Measurements from ENCODE around the gene LRRC15. TPM values are rescaled to one million over a fixed set of nuclear protein-coding genes. Genes with fewer than 3 reads are reported as not detected.

LRRC15 gene
- total and polyA plus RNA-seq, 4 experiments from 2014 or later, result not detected

- no peaks in the 10 kb centered on the region for H3K36me3 ChIP-seq (ENCODE audit: insufficient read depth, low read length)
- no peaks in the 10 kb centered on the region for H3K36me3 Mint-ChIP-seq
- no peak overlapping the region for H3K4me3 ChIP-seq (ENCODE audit: low read length in 2 of 2)
- no peaks in the 10 kb centered on the region for H3K9me3 Mint-ChIP-seq
- peaks cover 23 to 32% of the 10 kb centered on the region in 2 donors for H3K27me3 Mint-ChIP-seq
- CTCF ChIA-PET (ENCODE audit: partially characterized antibody), result no interaction called here
- H3K4me1 ChIP-seq (ENCODE audit: insufficient read depth, low read length), result no peaks in the 10 kb centered on the region
- intact Hi-C loops (cut with micrococcal nuclease), result no loop called here
- no peaks in the 10 kb centered on the region for H3K9me3 ChIP-seq (ENCODE audit: control insufficient read depth in 1 of 2, low read length in 2 of 2)
- peaks cover 5% of the 10 kb centered on the region for H3K27me3 ChIP-seq (ENCODE audit: insufficient read depth, low read length)
- H3K27ac Mint-ChIP-seq, result no peak overlapping the region
- no peak overlapping the region for H3K27ac ChIP-seq (ENCODE audit: low read depth, low read length)
- POLR2A ChIA-PET (ENCODE audit: partially characterized antibody), result no interaction called here
- no peak overlapping the region for H3K4me3 Mint-ChIP-seq
- no peak for DNase-seq
- no peaks in the 10 kb centered on the region for H3K4me1 Mint-ChIP-seq
Observed at GRCh38 chr3:194374935-194375334, 5.4 kb upstream of the LRRC15 start.

GRCh38 chr3:194373899-194374298, 4.4 kb upstream of the LRRC15 start:
- intact Hi-C loops (cut with micrococcal nuclease), result no loop called here
- Mint-ChIP-seq H3K4me3 (no peak overlapping the region), H3K4me1 (no peaks in the 10 kb centered on the region)

GRCh38 chr3:194373028-194373427, 3.5 kb upstream of the LRRC15 start:
- Histone ChIP-seq H3K27ac (ENCODE audit: low read depth, low read length) (no peak overlapping the region), H3K36me3 (ENCODE audit: insufficient read depth, low read length) (no peaks in the 10 kb centered on the region), H3K9me3 (ENCODE audit: control insufficient read depth in 1 of 2, low read length in 2 of 2) (no peaks in the 10 kb centered on the region), H3K4me1 (ENCODE audit: insufficient read depth, low read length) (no peaks in the 10 kb centered on the region), H3K27me3 (ENCODE audit: insufficient read depth, low read length) (peaks cover 5% of the 10 kb centered on the region), H3K4me3 (ENCODE audit: low read length in 2 of 2) (no peak overlapping the region)
- no peak overlapping the region for H3K4me3 Mint-ChIP-seq
- no peak overlapping the region for H3K27ac Mint-ChIP-seq
- no peaks in the 10 kb centered on the region for H3K9me3 Mint-ChIP-seq
- H3K4me1 Mint-ChIP-seq, result no peaks in the 10 kb centered on the region
- POLR2A ChIA-PET (ENCODE audit: partially characterized antibody), result no interaction called here
- intact Hi-C loops (cut with micrococcal nuclease), result no loop called here
- no peak for DNase-seq
- peaks cover 26 to 33% of the 10 kb centered on the region in 2 donors for H3K27me3 Mint-ChIP-seq
- H3K36me3 Mint-ChIP-seq, result no peaks in the 10 kb centered on the region
- CTCF ChIA-PET (ENCODE audit: partially characterized antibody), result no interaction called here

More at GRCh38 chr3:194373899-194374298, 4.4 kb upstream of the LRRC15 start:
- ChIA-PET POLR2A (ENCODE audit: partially characterized antibody) (no interaction called here), CTCF (ENCODE audit: partially characterized antibody) (no interaction called here)
- no peak overlapping the region for H3K4me3 ChIP-seq (ENCODE audit: low read length in 2 of 2)
- no peak overlapping the region for H3K27ac ChIP-seq (ENCODE audit: low read depth, low read length)
- peaks cover 5% of the 10 kb centered on the region for H3K27me3 ChIP-seq (ENCODE audit: insufficient read depth, low read length)
- H3K4me1 ChIP-seq (ENCODE audit: insufficient read depth, low read length), result no peaks in the 10 kb centered on the region
- H3K36me3 Mint-ChIP-seq, result no peaks in the 10 kb centered on the region
- peaks cover 25 to 33% of the 10 kb centered on the region in 2 donors for H3K27me3 Mint-ChIP-seq
- H3K36me3 ChIP-seq (ENCODE audit: insufficient read depth, low read length), result no peaks in the 10 kb centered on the region
- H3K9me3 Mint-ChIP-seq, result no peaks in the 10 kb centered on the region
- no peaks in the 10 kb centered on the region for H3K9me3 ChIP-seq (ENCODE audit: control insufficient read depth in 1 of 2, low read length in 2 of 2)
- no peak overlapping the region for H3K27ac Mint-ChIP-seq
- DNase-seq, result no peak

GRCh38 chr3:194370753-194371152, 1.2 kb upstream of the LRRC15 start:
- DNase-seq, result no peak
- H3K4me3 Mint-ChIP-seq, result no peak overlapping the region
- H3K36me3 Mint-ChIP-seq, result no peaks in the 10 kb centered on the region
- Histone ChIP-seq H3K27me3 (ENCODE audit: insufficient read depth, low read length) (no peaks in the 10 kb centered on the region), H3K4me3 (ENCODE audit: low read length in 2 of 2) (no peak overlapping the region), H3K4me1 (ENCODE audit: insufficient read depth, low read length) (no peaks in the 10 kb centered on the region), H3K9me3 (ENCODE audit: control insufficient read depth in 1 of 2, low read length in 2 of 2) (no peaks in the 10 kb centered on the region), H3K36me3 (ENCODE audit: insufficient read depth, low read length) (no peaks in the 10 kb centered on the region), H3K27ac (ENCODE audit: low read depth, low read length) (no peak overlapping the region)
- CTCF ChIA-PET (ENCODE audit: partially characterized antibody), result no interaction called here
- H3K4me1 Mint-ChIP-seq, result no peaks in the 10 kb centered on the region
- intact Hi-C loops (cut with micrococcal nuclease), result no loop called here
- POLR2A ChIA-PET (ENCODE audit: partially characterized antibody), result no interaction called here
- H3K27ac Mint-ChIP-seq, result no peak overlapping the region
- H3K9me3 Mint-ChIP-seq, result no peaks in the 10 kb centered on the region
- peaks cover 29 to 30% of the 10 kb centered on the region in 2 donors for H3K27me3 Mint-ChIP-seq

GRCh38 chr3:194368918-194369317, 625 bp downstream of the LRRC15 start:
- H3K27ac Mint-ChIP-seq, result no peak overlapping the region
- CTCF ChIA-PET (ENCODE audit: partially characterized antibody), result no interaction called here
- no peaks in the 10 kb centered on the region for H3K9me3 Mint-ChIP-seq

GRCh38 chr3:194367992-194368841, 1.3 kb downstream of the LRRC15 start:
- Histone ChIP-seq H3K4me3 (ENCODE audit: low read length in 2 of 2) (no peak overlapping the region), H3K4me1 (ENCODE audit: insufficient read depth, low read length) (no peaks in the 10 kb centered on the region), H3K9me3 (ENCODE audit: control insufficient read depth in 1 of 2, low read length in 2 of 2) (no peaks in the 10 kb centered on the region), H3K27me3 (ENCODE audit: insufficient read depth, low read length) (no peaks in the 10 kb centered on the region), H3K36me3 (ENCODE audit: insufficient read depth, low read length) (no peaks in the 10 kb centered on the region), H3K27ac (ENCODE audit: low read depth, low read length) (no peak overlapping the region)
- Mint-ChIP-seq H3K27ac (no peak overlapping the region), H3K27me3 (peaks cover 23 to 30% of the 10 kb centered on the region in 2 donors), H3K4me3 (no peak overlapping the region), H3K4me1 (no peaks in the 10 kb centered on the region), H3K36me3 (no peaks in the 10 kb centered on the region), H3K9me3 (no peaks in the 10 kb centered on the region)
- DNase-seq, result no peak
- intact Hi-C loops (cut with micrococcal nuclease), result no loop called here
- CTCF ChIA-PET (ENCODE audit: partially characterized antibody), result no interaction called here
- POLR2A ChIA-PET (ENCODE audit: partially characterized antibody), result interaction anchor here (1.2 kb wide), 1 partner anchor 30 kb away, joined by 4 read pairs; no protein-coding TSS in a partner anchor

More at GRCh38 chr3:194368918-194369317, 625 bp downstream of the LRRC15 start:
- H3K4me3 ChIP-seq (ENCODE audit: low read length in 2 of 2), result no peak overlapping the region
- H3K9me3 ChIP-seq (ENCODE audit: control insufficient read depth in 1 of 2, low read length in 2 of 2), result no peaks in the 10 kb centered on the region
- no peak for DNase-seq
- Mint-ChIP-seq H3K4me1 (no peaks in the 10 kb centered on the region), H3K4me3 (no peak overlapping the region), H3K27me3 (peaks cover 23 to 29% of the 10 kb centered on the region in 2 donors), H3K36me3 (no peaks in the 10 kb centered on the region)
- POLR2A ChIA-PET (ENCODE audit: partially characterized antibody), result no interaction called here
- no peaks in the 10 kb centered on the region for H3K27me3 ChIP-seq (ENCODE audit: insufficient read depth, low read length)
- intact Hi-C loops (cut with micrococcal nuclease), result no loop called here
- no peak overlapping the region for H3K27ac ChIP-seq (ENCODE audit: low read depth, low read length)
- no peaks in the 10 kb centered on the region for H3K4me1 ChIP-seq (ENCODE audit: insufficient read depth, low read length)
- no peaks in the 10 kb centered on the region for H3K36me3 ChIP-seq (ENCODE audit: insufficient read depth, low read length)

- Mint-ChIP-seq H3K27me3 (peaks cover 24 to 27% of the 10 kb centered on the region in 2 donors), H3K36me3 (no peaks in the 10 kb centered on the region), H3K4me3 (no peak overlapping the region), H3K9me3 (no peaks in the 10 kb centered on the region), H3K27ac (no peak overlapping the region), H3K4me1 (no peaks in the 10 kb centered on the region)
- Histone ChIP-seq H3K27me3 (ENCODE audit: insufficient read depth, low read length) (no peaks in the 10 kb centered on the region), H3K27ac (ENCODE audit: low read depth, low read length) (no peak overlapping the region), H3K9me3 (ENCODE audit: control insufficient read depth in 1 of 2, low read length in 2 of 2) (no peaks in the 10 kb centered on the region), H3K36me3 (ENCODE audit: insufficient read depth, low read length) (no peaks in the 10 kb centered on the region), H3K4me1 (ENCODE audit: insufficient read depth, low read length) (no peaks in the 10 kb centered on the region), H3K4me3 (ENCODE audit: low read length in 2 of 2) (no peak overlapping the region)
- ChIA-PET CTCF (ENCODE audit: partially characterized antibody) (interaction anchor here (1.3 kb wide), 1 partner anchor 22 kb away, joined by 5 read pairs; no protein-coding TSS in a partner anchor), POLR2A (ENCODE audit: partially characterized antibody) (no interaction called here)
- no peak for DNase-seq
- intact Hi-C loops (cut with micrococcal nuclease), result no loop called here
Observed at GRCh38 chr3:194365978-194366490, 3.5 kb downstream of the LRRC15 start.

Data from CD4-positive, alpha-beta memory T cell (primary cell).